Immature natural killer cell (primary cell): Measurements from ENCODE around the gene LMNB1. TPM values are rescaled to one million over a fixed set of nuclear protein-coding genes. Genes with fewer than 3 reads are reported as not detected.
"Not testable (repeated sequence)": the region's sequence is repeated elsewhere in the genome, so short reads cannot be mapped to it uniquely, and the experiment has no call there.

Experiments
- DNase-seq, 3 donors: peaks; one replicate each; pipeline ENCODE4 v3.0.0; 2022; ENCODE audit warnings: mixed read lengths in 1 of 3
- H3K27ac Mint-ChIP-seq, 6 donors: one replicate each; pipeline ENCODE4 v1.8.0; 2020; ENCODE audit warnings: mixed read lengths in 6 of 6, mild to moderate bottlenecking in 5 of 6, inconsistent platforms in 4 of 6, moderate library complexity in 3 of 6
- H3K27me3 Mint-ChIP-seq, 3 donors: one replicate each; pipeline ENCODE4 v1.8.0; 2020 to 2021; ENCODE audit warnings: low read depth in 3 of 3, mild to moderate bottlenecking in 3 of 3, mixed read lengths in 3 of 3, moderate library complexity in 3 of 3, inconsistent platforms in 1 of 3
- H3K36me3 Mint-ChIP-seq, 3 donors: one replicate each; pipeline ENCODE4 v1.8.0; 2020; ENCODE audit warnings: mixed read lengths in 3 of 3, inconsistent platforms in 2 of 3, mild to moderate bottlenecking in 2 of 3
- H3K4me1 Mint-ChIP-seq, 2 donors: one replicate each; pipeline ENCODE4 v1.8.0; 2020; ENCODE audit warnings: inconsistent platforms in 2 of 2, mild to moderate bottlenecking in 2 of 2, mixed read lengths in 2 of 2, moderate library complexity in 1 of 2
- H3K4me3 Mint-ChIP-seq, 5 donors: one replicate each; pipeline ENCODE4 v1.8.0; 2020; ENCODE audit warnings: mild to moderate bottlenecking in 5 of 5, mixed read lengths in 5 of 5, inconsistent platforms in 3 of 5, moderate library complexity in 3 of 5
- H3K9me3 Mint-ChIP-seq, 6 donors: one replicate each; pipeline ENCODE4 v1.8.0; 2020; ENCODE audit warnings: mild to moderate bottlenecking in 6 of 6, mixed read lengths in 6 of 6, inconsistent platforms in 4 of 6, moderate library complexity in 3 of 6
- polyA plus RNA-seq, 3 donors: library from polyadenylated mRNA; unstranded; fragments of 300-500 nt; fragmentation: Illumina TruSeq; gene quantifications; one replicate each; pipeline ENCODE4 v1.2.3, GENCODE V29; 2021

Gene LMNB1
- polyA plus RNA-seq, 3 donors from 2014 or later = 8.7 to 15.8 (median 10.6) TPM

- no peaks in the 10 kb centered on the region for H3K27me3 Mint-ChIP-seq
- no peaks in the 10 kb centered on the region for H3K9me3 Mint-ChIP-seq
- no peak for DNase-seq
- peak overlapping the region in 4 of 6 donors; percentile 3 to 80 (median 58) for H3K27ac Mint-ChIP-seq
- H3K4me3 Mint-ChIP-seq = no peak overlapping the region
- H3K36me3 Mint-ChIP-seq = no peaks in the 10 kb centered on the region
- H3K4me1 Mint-ChIP-seq = peaks cover 29 to 43% of the 10 kb centered on the region in 2 donors
Observed at GRCh38 chr5:126846744-126847455, 70.0 kb downstream of the LMNB1 start.

GRCh38 chr5:126847456-126847820, 70.5 kb downstream of the LMNB1 start:
- Mint-ChIP-seq H3K27ac (peak overlapping the region in 2 of 6 donors; percentile 25 to 54), H3K4me1 (peaks cover 34 to 48% of the 10 kb centered on the region in 2 donors), H3K27me3 (peaks cover 0 to under 1% (median 0%) of the 10 kb centered on the region in 3 donors), H3K9me3 (no peaks in the 10 kb centered on the region), H3K4me3 (no peak overlapping the region), H3K36me3 (no peaks in the 10 kb centered on the region)
- no peak for DNase-seq

DNA sequence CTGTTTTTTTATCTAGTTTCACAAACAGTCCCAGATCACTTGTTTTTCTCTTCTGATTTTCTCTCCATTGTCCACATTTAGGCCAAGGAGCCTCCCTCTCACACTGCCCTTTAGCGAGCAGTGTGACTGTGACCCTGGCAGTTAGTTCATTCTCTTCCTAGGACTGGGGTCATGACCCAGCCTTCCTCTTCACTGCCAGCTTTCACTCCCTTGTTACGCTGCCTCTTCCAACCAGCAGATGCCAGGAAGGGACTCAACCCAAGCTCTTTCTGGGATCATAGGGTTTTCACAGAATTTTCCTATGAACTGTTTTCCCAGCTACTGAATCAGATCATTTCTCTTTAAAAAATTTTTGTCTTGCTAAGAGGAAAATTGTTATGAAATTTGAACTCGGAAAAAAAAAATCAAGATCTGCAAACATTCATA, 70.9 kb downstream of the LMNB1 start:
- Mint-ChIP-seq H3K27me3 (peaks cover 0 to 3% (median 0%) of the 10 kb centered on the region in 3 donors), H3K36me3 (no peaks in the 10 kb centered on the region), H3K9me3 (no peaks in the 10 kb centered on the region), H3K4me1 (peaks cover 38 to 53% of the 10 kb centered on the region in 2 donors), H3K4me3 (no peak overlapping the region), H3K27ac (peak overlapping the region in 2 of 6 donors; percentile 20 to 54)
- no peak for DNase-seq

DNA sequence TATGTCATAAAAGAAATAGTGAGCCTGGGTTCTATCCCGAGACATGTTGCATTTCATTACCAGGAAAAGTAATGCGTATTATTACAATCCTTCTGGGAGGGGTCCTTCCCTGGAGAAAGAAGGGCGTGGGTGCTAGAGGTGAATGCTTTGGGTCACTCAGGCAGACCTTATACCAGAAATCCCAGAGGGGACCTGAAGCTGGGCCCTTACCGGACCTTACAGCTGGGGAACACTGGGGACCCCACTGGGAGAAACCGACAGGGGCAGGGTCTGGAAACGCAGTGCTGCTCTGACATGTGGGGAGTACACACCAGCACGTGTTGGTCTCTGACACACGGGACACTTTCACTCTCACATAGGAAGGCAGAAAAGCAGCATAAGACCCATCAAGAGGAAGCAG, 71.3 kb downstream of the LMNB1 start:
- H3K9me3 Mint-ChIP-seq = no peaks in the 10 kb centered on the region
- no peak for DNase-seq
- no peak overlapping the region for H3K4me3 Mint-ChIP-seq
- peaks cover 42 to 56% of the 10 kb centered on the region in 2 donors for H3K4me1 Mint-ChIP-seq
- peak overlapping the region in 2 of 6 donors; percentile 49 to 54 for H3K27ac Mint-ChIP-seq
- peaks cover 0 to 3% (median 2%) of the 10 kb centered on the region in 3 donors for H3K27me3 Mint-ChIP-seq
- no peaks in the 10 kb centered on the region for H3K36me3 Mint-ChIP-seq

DNA sequence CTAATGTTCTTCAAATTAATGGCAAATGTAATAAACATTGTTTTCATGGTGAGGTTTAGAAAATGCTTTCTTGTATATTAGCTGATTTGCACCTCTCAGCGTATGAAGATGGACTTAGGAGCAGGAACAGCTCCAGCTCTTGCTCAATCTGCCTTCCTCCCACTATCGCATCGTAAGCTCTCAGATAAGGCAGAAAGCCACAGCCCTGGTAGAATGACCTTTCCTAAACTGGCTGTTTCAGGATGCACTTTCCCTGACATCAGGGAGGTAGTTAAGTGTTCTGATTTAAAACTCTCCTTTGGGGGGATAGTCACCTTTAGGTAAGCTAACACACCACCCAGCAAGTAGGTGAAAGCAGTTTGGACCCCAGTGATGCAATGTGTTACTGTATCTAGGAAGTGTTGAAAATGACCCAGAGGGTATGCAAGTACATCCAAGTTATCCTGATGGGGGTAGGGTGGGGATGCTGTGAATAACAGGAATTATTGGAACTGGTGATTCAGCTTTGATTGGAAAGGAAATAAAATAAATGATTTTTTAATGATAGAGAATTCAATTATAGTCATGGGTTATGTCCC, 72.3 kb downstream of the LMNB1 start:
- Mint-ChIP-seq H3K27me3 (peaks cover 0 to 8% (median 3%) of the 10 kb centered on the region in 3 donors), H3K4me1 (peaks cover 48 to 57% of the 10 kb centered on the region in 2 donors), H3K36me3 (no peaks in the 10 kb centered on the region), H3K4me3 (no peak overlapping the region), H3K27ac (no peak overlapping the region), H3K9me3 (no peaks in the 10 kb centered on the region)
- no peak for DNase-seq

- Mint-ChIP-seq H3K27ac (peak overlapping the region in 5 of 6 donors; percentile 87 to 95 (median 91)), H3K4me1 (peaks cover 38 to 52% of the 10 kb centered on the region in 2 donors), H3K4me3 (peak overlapping the region in 1 of 5 donors; percentile 75), H3K9me3 (no peaks in the 10 kb centered on the region), H3K27me3 (peaks cover 0 to 9% (median 3%) of the 10 kb centered on the region in 3 donors), H3K36me3 (no peaks in the 10 kb centered on the region)
- no peak for DNase-seq
Observed at GRCh38 chr5:126851501-126852011, 74.6 kb downstream of the LMNB1 start.

- H3K9me3 Mint-ChIP-seq = no peaks in the 10 kb centered on the region
- DNase-seq = peak; percentile 11 to 37 (median 36)
- peak overlapping the region; percentile 59 to 89 (median 75) for H3K4me3 Mint-ChIP-seq
- H3K36me3 Mint-ChIP-seq = peaks cover 0 to 4% (median 0%) of the 10 kb centered on the region in 3 donors
- H3K4me1 Mint-ChIP-seq = peaks cover 36 to 46% of the 10 kb centered on the region in 2 donors
- peaks cover 0 to 9% (median 3%) of the 10 kb centered on the region in 3 donors for H3K27me3 Mint-ChIP-seq
- H3K27ac Mint-ChIP-seq = peak overlapping the region; percentile 87 to 95 (median 92)
Observed at GRCh38 chr5:126852091-126852571, 75.2 kb downstream of the LMNB1 start.

- peak overlapping the region; percentile 87 to 95 (median 92) for H3K27ac Mint-ChIP-seq
- H3K4me3 Mint-ChIP-seq = peak overlapping the region; percentile 73 to 89 (median 75)
- peaks cover 36 to 43% of the 10 kb centered on the region in 2 donors for H3K4me1 Mint-ChIP-seq
- no peaks in the 10 kb centered on the region for H3K9me3 Mint-ChIP-seq
- H3K36me3 Mint-ChIP-seq = peaks cover 0 to 5% (median 0%) of the 10 kb centered on the region in 3 donors
- H3K27me3 Mint-ChIP-seq = peaks cover 0 to 9% (median 3%) of the 10 kb centered on the region in 3 donors
- no peak for DNase-seq
Observed at GRCh38 chr5:126852841-126853271, 75.9 kb downstream of the LMNB1 start.

DNA sequence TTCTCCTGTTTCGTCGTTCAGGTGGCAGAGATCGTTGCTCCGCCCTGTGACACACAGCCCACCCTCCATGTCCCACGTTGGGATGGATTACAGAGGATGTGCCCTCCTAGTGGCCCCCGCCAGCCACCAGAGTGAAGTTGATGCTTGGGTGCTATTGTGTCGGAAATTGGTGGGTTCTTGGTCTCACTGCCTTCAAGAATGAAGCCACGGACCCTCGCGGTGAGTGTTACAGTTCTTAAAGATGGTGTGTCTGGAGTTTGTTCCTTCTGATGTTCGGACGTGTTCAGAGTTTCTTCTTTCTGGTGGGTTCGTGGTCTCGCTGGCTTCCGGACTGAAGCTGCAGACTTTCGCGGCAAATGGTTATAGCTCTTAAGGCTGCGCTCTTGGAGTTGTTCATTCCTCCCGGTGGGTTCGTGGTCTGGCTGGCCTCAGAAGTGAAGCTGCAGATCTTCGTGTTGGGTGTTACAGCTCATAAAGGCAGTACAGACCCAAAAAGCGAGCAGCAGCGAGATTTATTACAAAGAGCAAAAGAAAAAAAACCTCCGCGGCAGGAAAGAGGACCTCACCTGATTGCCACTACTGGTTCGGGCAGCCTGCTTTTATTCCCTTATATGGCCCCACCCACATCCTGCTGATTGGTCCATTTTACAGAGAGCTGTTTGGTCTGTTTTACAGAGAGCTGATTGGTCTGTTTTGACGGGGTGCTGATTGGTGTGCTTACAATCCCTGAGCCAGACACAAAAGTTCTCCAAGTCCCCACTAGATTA, 76.8 kb downstream of the LMNB1 start:
- Mint-ChIP-seq H3K4me1 (peaks cover 36 to 43% of the 10 kb centered on the region in 2 donors), H3K4me3 (peak overlapping the region; percentile 73 to 89 (median 75)), H3K27ac (peak overlapping the region; percentile 74 to 94 (median 88)), H3K27me3 (peaks cover 0 to 10% (median 3%) of the 10 kb centered on the region in 3 donors)
- peak in 1 of 3 donors; percentile 59 for DNase-seq
- not testable (repeated sequence) for H3K9me3 Mint-ChIP-seq, H3K36me3 Mint-ChIP-seq

- H3K27me3 Mint-ChIP-seq = peaks cover 0 to 10% (median 3%) of the 10 kb centered on the region in 3 donors
- peaks cover 0 to 5% (median 0%) of the 10 kb centered on the region in 3 donors for H3K36me3 Mint-ChIP-seq
- peak overlapping the region in 2 of 5 donors; percentile 33 to 57 for H3K4me3 Mint-ChIP-seq
- no peaks in the 10 kb centered on the region for H3K9me3 Mint-ChIP-seq
- peak overlapping the region in 2 of 6 donors; percentile 62 to 87 for H3K27ac Mint-ChIP-seq
- peaks cover 36 to 43% of the 10 kb centered on the region in 2 donors for H3K4me1 Mint-ChIP-seq
- no peak for DNase-seq
Observed at GRCh38 chr5:126854526-126855110, 77.7 kb downstream of the LMNB1 start.

DNA sequence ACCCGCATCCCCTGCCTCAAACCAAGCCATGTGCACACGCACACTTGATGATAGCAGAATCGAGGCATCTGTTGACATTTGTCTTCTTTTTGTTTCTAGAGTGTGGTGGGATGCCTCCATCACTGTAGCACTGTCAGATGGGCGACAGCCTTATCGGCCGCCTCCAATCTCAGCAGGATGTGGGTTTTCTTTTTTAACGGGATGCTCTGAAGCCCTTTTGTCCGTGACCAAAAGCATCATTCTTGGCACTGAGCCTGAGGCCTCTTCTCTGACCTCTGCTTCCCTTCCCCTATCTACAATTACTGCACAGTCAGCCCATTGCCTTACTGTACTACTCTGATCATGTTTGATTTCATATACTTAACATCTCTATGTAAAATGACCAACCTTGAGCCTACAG, 78.3 kb downstream of the LMNB1 start:
- peaks cover 36 to 43% of the 10 kb centered on the region in 2 donors for H3K4me1 Mint-ChIP-seq
- peaks cover 0 to 10% (median 3%) of the 10 kb centered on the region in 3 donors for H3K27me3 Mint-ChIP-seq
- H3K27ac Mint-ChIP-seq = peak overlapping the region in 4 of 6 donors; percentile 45 to 87 (median 59)
- DNase-seq = peak in 2 of 3 donors; percentile 32
- peaks cover 0 to 5% (median 0%) of the 10 kb centered on the region in 3 donors for H3K36me3 Mint-ChIP-seq
- no peaks in the 10 kb centered on the region for H3K9me3 Mint-ChIP-seq
- peak overlapping the region in 2 of 5 donors; percentile 33 to 57 for H3K4me3 Mint-ChIP-seq

DNA sequence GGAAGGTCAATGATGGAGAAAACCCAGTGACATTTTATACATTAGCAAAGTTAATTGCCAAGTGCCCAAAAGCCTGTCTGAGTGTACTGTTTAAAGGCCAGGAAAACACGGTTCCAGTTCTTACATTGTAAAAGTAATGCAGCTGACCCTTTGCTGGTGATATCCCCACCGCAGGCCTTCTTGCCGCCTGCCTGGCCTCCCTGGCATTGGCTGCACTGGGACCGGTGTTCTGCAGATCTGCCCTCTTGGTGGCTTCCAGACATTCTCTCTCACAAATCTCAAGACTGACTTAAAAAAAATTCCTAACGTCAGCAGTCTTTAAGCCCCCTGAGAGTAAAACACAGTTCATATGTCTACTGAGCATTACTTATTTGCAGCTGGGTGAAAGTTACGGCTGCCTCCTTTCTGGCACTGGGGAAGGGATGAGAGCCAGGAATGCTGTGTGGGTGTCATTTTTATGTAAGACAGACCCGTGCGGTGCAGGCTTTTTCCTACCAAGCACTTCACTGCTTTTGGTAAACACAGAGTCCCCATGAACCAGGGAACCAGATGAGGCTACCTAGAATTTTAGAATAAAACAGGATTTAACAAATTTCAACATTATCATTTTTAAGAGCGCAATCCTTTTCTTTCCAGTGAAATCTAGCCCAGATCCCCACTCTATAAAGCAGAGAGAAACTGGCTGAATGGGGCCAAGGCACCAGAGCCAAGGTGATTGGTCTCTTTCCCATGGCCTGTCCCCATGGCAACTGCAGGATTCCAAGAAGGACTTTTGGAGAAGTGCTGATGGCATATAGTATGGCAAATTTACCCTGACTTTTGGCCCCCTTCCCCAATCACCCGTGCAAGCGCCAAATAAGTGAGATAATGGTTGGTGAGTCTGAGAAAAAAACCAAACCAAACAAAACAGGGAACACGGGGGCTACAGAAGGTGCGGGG, 80.8 kb downstream of the LMNB1 start:
- no peaks in the 10 kb centered on the region for H3K9me3 Mint-ChIP-seq
- H3K27me3 Mint-ChIP-seq = peaks cover 0 to 10% (median 0%) of the 10 kb centered on the region in 3 donors
- no peak for DNase-seq
- H3K4me1 Mint-ChIP-seq = peaks cover 21 to 27% of the 10 kb centered on the region in 2 donors
- H3K27ac Mint-ChIP-seq = no peak overlapping the region
- H3K36me3 Mint-ChIP-seq = peaks cover 0 to 6% (median 0%) of the 10 kb centered on the region in 3 donors
- no peak overlapping the region for H3K4me3 Mint-ChIP-seq
